HG03060 (cell line): ENCODE measurements around the gene DGKB.
"Not testable (repeated sequence)": the region's sequence is repeated elsewhere in the genome, so short reads cannot be mapped to it uniquely, and the experiment has no call there.

Experiments used
- ATAC-seq: cut with Tn5 transposase; IDR thresholded peaks from one replicate; pipeline ENCODE4 v1.9.1; 2021; ENCODE audit warnings: low read depth, moderate number of reproducible peaks; ENCODE audit not compliant: unreplicated experiment

DGKB gene

DNA sequence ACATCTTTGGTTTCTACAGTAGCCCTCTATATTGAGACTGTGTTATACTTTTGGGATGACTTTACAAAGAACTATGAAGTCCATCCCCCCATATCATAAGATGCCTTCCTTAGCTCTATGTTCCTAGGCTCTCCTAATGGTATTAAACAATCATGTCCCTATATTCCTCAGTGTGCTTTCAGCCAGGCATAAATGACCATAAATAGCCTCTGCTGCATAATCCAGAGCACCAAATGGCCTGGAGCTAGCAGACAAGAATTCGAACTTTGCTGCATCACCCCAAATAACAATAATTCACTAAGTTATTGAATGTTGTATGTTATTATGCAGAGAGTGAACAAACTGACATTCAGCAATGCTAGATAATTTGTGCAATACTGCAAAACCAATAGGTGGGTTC is 405.2 kb downstream of the DGKB start:
- ATAC-seq: no peak

- ATAC-seq: no peak
Observed at GRCh38 chr7:14495633-14496032, 406.9 kb downstream of the DGKB start.

GRCh38 chr7:14487701-14488395 is 414.7 kb downstream of the DGKB start:
- ATAC-seq: no peak

DNA sequence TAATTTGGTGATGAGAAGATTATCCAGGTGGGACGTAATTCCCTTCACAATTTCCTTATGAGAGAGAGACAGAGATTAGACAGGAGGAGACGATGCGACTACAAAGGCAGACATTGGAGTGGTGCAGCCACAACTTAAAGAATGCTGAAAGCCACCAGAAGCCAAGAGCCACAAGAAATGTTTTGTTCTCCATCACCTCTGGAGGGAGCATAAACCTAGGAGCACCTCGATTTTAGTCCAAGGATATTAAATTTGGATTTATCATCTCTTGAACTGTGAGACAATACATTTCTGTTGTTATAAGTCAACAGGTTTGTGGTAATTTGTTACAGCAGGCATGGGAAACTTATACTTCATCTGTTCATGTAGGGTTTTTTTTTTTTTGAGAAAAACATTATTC is 418.9 kb downstream of the DGKB start:
- ATAC-seq: no peak

DNA sequence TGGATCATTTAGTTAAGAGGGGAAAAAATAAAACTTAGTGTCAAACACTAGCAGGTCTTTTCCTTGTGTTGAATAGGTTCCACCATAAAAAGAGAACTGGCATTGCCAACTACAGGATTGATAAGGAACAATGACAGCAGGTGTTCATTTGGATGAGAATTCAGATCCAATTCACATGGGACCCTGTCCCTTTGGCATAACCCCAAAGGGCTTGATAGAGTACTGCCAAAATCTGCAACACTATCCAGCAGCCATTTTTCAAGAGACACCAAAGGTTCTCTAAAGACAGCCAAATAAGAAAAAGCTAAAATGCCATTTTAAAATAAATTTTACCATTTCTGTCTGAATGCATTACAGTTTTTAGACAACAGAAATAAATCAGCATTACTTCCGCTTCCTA is 422.3 kb downstream of the DGKB start:
- no peak for ATAC-seq

- no peak for ATAC-seq
Observed at GRCh38 chr7:14478834-14479510, 423.6 kb downstream of the DGKB start.

- ATAC-seq: not testable (repeated sequence)
Observed at GRCh38 chr7:14461716-14462115, 440.8 kb downstream of the DGKB start.

DNA sequence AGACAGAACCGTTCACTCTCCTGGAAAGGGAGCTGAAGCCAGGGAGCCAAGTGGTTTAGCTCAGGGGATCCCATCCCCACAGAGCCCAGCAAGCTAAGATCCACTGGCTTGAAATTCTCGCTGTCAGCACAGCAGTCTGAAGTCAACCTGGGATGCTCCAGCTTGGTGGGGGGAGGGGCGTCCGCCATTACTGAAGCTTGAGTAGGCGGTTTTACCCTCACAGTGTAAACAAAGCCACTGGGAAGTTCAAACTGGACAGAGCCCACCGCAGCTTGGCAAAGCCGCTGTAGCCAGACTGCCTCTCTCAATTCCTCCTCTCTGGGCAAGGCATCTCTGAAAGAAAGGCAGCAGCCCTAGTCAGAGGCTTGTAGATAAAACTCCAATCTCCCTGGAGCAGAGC is 443.7 kb downstream of the DGKB start:
- not testable (repeated sequence) for ATAC-seq

GRCh38 chr7:14457568-14458453 is 444.7 kb downstream of the DGKB start:
- ATAC-seq: no peak

- ATAC-seq: no peak
Observed at GRCh38 chr7:14449291-14449690, 453.3 kb downstream of the DGKB start.

DNA sequence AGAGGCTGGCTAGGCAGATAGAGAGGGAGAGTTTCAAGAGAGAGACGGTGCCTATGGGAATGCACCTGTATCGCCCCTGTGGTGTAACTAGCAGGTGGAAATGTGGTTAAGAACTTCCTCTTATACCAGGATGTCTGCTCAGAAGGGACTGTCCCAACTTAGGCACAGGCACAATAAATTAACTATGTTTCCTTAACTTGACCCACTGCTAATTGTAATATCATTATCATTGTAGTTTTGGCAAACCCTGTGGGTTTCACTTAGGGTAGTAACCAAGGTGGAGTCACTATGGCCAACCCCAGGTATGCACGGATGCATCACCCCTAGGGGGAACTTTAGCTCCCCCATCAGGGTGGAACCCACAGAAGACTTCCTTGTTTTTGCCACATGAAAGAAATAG is 455.7 kb downstream of the DGKB start:
- no peak for ATAC-seq

- no peak for ATAC-seq
Observed at GRCh38 chr7:14446219-14446618, 456.3 kb downstream of the DGKB start.

GRCh38 chr7:14438366-14438765 is 464.2 kb downstream of the DGKB start:
- no peak for ATAC-seq

DNA sequence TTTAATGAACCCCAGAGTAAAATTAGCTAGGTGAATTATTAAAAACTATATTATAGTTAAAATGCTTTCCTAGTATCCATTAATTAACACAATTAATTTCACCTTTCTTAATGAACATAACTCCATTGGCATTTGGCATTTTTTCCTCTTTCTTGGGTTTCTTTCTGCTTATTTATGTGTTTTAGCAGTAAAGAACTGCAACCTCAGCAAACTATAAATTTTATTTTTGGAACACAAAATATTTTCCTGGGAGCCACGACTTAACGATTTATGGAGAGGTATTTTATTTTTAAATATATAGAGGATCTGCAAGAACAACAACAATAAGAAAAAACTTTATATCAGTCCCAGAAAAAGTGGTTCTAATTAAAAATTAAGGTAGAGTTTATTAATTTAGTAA is 465.7 kb downstream of the DGKB start:
- ATAC-seq: no peak

GRCh38 chr7:14432924-14433323 is 469.6 kb downstream of the DGKB start:
- ATAC-seq: no peak

GRCh38 chr7:14430926-14431325 is 471.6 kb downstream of the DGKB start:
- ATAC-seq: no peak

DNA sequence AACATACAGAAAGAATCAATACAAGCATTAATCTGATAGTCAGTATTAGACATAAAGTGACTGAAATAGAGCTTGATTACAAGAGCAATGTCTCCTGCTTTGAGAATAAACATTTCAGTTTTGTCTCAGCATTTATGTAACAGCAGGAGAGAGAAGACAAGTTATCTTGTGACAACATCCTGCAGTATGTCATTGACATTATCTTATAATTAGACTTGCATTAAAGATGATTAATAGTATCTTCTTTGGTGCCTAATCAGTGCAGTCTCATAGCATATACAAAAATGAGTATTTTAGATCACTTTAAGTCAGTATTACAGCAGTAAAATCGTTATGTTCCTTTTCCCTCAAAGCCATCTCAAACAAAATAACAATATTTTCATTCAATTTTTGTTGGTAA is 477.0 kb downstream of the DGKB start:
- ATAC-seq: no peak

- no peak for ATAC-seq
Observed at GRCh38 chr7:14424675-14425074, 477.9 kb downstream of the DGKB start.

- no peak for ATAC-seq
Observed at GRCh38 chr7:14420768-14421167, 481.8 kb downstream of the DGKB start.

DNA sequence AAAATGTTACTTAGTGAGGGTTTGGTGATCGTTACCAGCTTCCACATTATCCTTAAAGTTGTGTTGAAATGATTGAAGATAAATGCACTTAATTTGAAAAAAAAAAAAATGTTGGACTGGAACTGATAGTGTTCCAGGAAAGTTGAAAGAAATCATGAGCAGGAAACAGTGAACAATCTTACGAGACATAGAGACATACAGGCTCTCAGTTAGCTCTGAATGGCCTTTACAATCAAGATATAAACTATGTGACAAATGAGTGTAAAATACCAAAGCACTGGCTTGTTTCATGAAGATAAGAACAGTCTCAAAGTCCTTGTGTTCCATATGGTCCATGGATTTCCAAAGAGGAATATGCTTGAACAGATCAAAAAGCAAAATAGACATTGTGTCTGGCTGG is 483.0 kb downstream of the DGKB start:
- ATAC-seq: no peak

- no peak for ATAC-seq
Observed at GRCh38 chr7:14418633-14419032, 483.9 kb downstream of the DGKB start.
